Hematopoietic multipotent progenitor cell treated with erythropoietin and hydrocortisone succinate and interleukin-3 and kit ligand, for 17 days (in vitro differentiated cells): ENCODE measurements around the gene TBL3.
"Not testable (repeated sequence)": the region's sequence is repeated elsewhere in the genome, so short reads cannot be mapped to it uniquely, and the experiment has no call there.

Experiments used
- DNase-seq: peaks from one replicate; pipeline ENCODE4 v3.0.0-alpha.2; 2015; ENCODE audit warnings: low spot score

The TBL3 gene

DNA sequence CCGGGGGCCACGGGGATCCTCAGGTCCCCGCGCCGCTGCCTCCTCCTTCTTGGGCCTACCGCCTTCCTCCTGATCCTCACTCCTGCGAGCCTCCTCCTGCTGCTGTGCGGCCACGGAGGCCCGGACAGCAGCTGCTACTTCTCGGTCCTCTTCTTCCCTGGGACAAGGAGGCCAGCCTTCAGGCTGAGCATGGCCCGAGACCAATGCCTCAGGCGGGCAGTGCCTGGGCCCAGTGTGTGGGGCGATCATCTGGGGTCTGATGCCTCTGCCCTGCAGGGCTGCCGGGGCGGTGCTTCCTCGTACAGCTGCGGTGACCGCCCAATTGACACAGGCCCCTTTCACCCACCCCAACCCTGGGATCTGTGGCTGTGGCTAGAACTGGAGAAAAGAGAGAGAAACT, 29.2 kb downstream of the TBL3 start:
- DNase-seq, result no peak

GRCh38 chr16:2001456-2002355, 29.9 kb downstream of the TBL3 start:
- no peak for DNase-seq

DNA sequence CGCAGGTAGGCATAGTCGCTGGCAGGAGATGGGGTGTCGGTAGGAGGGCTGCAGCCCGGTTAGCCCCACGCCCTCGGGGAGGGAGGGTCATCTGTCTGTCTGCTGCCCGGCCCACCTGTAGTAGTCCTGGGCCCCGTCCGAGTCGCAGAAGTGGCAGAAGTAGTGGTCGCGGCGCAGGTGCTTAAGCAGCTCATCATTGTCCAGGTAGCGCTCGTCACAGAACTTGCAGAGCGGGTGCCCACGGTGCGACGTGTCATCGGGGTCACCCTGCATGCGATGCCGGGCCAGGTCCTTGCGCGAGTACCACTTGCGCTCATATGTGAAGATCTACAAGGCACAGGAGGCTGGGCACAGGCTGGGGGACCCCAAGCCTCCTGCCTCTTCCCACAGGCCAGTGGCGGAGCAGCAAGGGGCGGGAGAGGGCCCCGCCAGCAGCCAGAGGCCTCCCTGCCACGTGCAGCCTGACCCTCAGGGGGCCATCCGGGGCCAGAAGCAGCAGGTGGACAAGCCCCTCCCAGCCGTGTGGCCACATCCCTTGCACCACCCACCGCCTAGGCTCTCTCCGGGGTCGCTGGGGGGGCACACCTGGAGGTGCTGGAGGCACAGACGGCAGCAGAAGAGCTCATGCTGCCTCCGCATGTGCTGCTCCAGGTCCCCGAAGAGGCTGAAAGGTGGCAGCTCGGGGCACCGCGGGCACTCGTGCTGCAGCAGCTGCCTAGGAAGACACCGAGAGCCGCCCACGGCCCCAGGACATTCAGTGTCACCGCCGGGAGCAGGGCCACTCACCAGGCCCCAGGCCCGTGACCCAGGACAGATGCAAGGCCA, 30.8 kb downstream of the TBL3 start:
- no peak for DNase-seq

DNA sequence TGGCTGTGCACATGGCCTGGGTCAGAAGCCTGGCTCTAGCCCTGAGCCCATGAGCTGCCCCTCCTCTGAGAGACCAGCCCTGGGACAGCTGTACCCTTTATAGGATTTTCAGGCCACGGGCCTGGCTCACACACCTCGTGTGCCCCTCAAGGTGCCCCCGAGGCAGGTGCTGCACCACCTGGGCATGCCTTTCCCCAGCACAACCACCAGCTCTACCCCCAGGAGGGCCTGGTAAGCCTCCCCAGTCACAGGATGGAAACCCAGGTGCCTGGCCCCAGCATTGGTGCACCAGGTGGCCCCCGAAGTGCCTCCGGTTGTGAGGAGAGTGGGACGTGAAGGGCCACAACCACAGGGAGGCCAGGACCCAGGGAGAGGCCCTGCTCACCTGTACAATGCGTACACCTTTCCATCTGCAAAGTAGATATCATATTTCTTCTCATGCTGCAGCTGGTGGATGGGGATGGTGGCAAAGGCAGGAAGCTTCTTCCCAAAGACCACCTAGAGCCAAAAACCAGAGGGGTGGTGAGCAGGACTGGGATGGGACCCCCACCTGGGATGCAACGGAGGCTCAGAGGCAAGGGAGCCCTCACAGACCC, 31.5 kb downstream of the TBL3 start:
- no peak for DNase-seq

GRCh38 chr16:2003827-2004641, 32.2 kb downstream of the TBL3 start:
- DNase-seq, result peak; percentile 91

DNA sequence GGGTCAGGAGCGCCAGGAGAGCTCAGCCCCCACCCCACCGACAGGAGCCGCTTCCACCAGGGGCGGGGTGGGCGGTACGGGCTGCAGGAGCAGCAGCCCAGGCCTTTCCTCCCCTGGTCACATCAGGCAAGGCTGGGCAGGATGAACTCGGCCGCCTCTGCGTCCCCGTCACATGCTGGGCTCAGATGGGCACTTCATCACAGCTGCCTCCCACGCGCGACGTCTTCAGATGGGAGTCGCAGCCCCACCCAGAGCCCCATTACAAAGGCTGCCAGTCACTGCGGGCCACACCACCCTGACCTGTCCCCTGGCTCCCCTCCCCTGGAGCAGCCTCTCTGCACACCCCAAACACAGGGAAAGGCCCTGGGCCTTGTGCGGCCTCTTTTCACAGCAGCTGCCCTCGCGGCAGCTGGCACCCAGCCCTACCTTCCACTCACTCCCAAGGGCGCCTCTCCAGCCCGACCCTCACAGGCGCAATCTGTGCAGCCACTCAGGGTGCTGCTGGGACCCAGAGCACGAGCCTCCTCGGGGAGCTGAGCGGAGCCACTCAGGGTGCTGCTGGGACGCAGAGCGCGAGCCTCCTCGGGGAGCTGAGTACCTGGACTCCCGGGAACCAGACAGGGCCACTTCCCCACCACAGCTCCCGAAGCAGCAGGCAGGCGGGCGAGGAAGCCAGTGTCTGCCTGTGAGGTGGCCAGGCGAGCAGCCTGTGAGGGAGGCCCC, 33.1 kb downstream of the TBL3 start:
- no peak for DNase-seq

DNA sequence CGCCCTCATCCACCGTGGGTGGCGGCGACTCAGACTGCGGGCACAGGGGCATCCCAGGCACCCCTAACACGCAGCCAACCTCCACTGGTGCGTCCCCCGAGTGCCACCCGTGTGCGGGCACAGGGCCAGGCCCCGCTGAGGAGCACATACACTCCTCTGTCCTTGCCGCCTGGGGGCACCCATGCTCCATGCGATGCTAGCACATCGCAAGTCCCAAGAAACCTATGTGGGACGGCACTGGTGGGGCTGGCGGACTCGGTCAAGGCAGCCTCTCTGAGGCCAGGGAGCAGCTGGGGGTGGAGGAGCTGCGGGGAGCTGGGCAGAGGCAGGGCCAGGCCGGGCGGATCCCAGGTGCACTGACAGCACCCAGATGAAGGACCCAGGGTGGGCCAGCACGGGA, 33.8 kb downstream of the TBL3 start:
- DNase-seq, result peak; percentile 27

DNA sequence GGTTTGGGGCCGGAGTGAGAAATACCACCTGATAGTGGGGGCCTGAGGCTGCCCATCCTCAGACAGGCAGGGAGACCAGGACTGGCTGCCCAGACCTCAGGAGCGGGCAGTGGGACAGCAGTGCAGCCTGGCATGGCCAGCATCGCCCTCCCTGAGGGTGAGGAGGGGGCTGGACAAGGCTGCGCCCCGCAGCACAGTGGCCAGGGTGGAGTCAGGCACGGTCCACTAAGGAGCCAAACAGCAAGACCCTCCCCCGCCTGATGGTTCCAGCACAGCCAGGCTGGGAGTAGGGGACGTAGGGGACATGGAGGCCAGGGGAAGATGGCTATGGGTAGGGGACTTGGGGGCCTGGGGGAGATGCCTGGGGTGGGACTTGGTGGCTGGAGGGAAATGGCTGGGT, 34.5 kb downstream of the TBL3 start:
- no peak for DNase-seq

GRCh38 chr16:2007081-2007836, 35.4 kb downstream of the TBL3 start:
- no peak for DNase-seq

GRCh38 chr16:2008009-2008526, 36.2 kb downstream of the TBL3 start:
- no peak for DNase-seq

- no peak for DNase-seq
Observed at GRCh38 chr16:2008631-2009163, 36.8 kb downstream of the TBL3 start.

GRCh38 chr16:2009164-2009711, 37.4 kb downstream of the TBL3 start:
- DNase-seq, result no peak

GRCh38 chr16:2009791-2010510, 38.1 kb downstream of the TBL3 start, which contains the start of gene ZNF598:
TSS of gene ZNF598 (minus strand) at chr16:2009821.
- peak; percentile 91 for DNase-seq

- DNase-seq, result not testable (repeated sequence)
Observed at GRCh38 chr16:2011726-2012125, 39.9 kb downstream of the TBL3 start.

DNA sequence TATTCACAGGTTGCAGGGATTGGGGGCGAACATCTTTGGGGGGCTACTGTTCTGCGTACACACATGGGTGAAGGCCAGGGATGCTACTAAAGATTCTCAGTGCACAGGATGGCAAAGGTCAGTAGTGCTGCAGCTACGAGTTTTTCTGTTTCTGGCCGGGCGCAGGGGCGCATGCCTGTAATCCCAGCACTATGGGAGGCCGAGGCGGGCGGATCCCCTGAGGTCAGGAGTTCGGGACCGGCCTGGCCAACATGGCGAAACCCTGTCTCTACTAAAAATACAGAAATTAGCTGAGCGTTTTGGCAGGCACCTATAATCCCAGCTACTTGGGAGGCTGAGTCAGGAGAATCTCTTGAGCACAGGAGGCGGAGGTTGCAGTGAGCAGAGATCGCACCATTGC, 41.7 kb downstream of the TBL3 start:
- no peak for DNase-seq

GRCh38 chr16:2015117-2015946, 43.5 kb downstream of the TBL3 start:
- no peak for DNase-seq

DNA sequence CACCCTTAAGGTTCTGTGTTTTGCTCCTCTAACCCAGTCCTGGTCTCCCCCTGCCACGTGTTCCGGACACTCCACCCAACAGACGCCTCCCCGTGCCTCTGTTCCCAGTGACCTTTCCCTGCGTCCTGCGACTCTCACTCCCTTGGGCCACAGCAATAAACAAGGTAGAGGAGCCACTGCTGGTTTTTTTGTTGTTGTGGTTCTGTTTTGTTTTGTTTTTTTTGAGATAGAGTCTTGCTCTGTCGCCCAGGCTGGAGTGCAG, 44.0 kb downstream of the TBL3 start:
- DNase-seq, result no peak

- DNase-seq, result no peak
Observed at GRCh38 chr16:2016407-2016922, 44.6 kb downstream of the TBL3 start.
